Aorta (tissue), 5 donors: ENCODE data around the gene CST9L. TPM values are rescaled to one million over a fixed set of nuclear protein-coding genes. Genes with fewer than 3 reads are reported as not detected.

Experiments
- ATAC-seq: fragments of 200-7000 bp; cut with Tn5 transposase; one replicate; pipeline ENCODE4 v1.9.1; 2022; ENCODE audit warnings: moderate library complexity; ENCODE audit not compliant: low FRiP score
- DNase-seq, 2 donors: peaks; one replicate each; pipeline ENCODE4 v3.0.0-alpha.2; 2020
- H3K27ac ChIP-seq, 2 donors: one replicate each; pipeline ENCODE4 v1.5.1; 2013; ENCODE audit warnings: low read length in 2 of 2, mild to moderate bottlenecking in 2 of 2, moderate library complexity in 2 of 2, control low read depth in 1 of 2, inconsistent platforms in 1 of 2, low read depth in 1 of 2
- H3K27me3 ChIP-seq, 2 donors: one replicate each; pipeline ENCODE4 v1.6.1; 2013; ENCODE audit warnings: control low read depth in 1 of 2, low read length in 1 of 2, mild to moderate bottlenecking in 1 of 2, moderate library complexity in 1 of 2; ENCODE audit not compliant: insufficient read depth in 2 of 2, control insufficient read depth in 1 of 2
- H3K36me3 ChIP-seq, 2 donors: one replicate each; pipeline ENCODE4 v1.6.1; 2013; ENCODE audit warnings: control low read depth in 1 of 2, low read length in 1 of 2, mild to moderate bottlenecking in 1 of 2; ENCODE audit not compliant: insufficient read depth in 2 of 2, control insufficient read depth in 1 of 2
- H3K4me1 ChIP-seq, 2 donors: one replicate each; pipeline ENCODE4 v1.6.1; 2013; ENCODE audit warnings: low read length in 2 of 2, control low read depth in 1 of 2, mild to moderate bottlenecking in 1 of 2, moderate library complexity in 1 of 2; ENCODE audit not compliant: insufficient read depth in 2 of 2, control insufficient read depth in 1 of 2
- H3K4me3 ChIP-seq, 2 donors: one replicate each; pipeline ENCODE4 v1.5.1; 2013; ENCODE audit warnings: low read length in 2 of 2, control low read depth in 1 of 2, mild to moderate bottlenecking in 1 of 2
- H3K9me3 ChIP-seq: one replicate; pipeline ENCODE4 v1.6.1; 2013; ENCODE audit warnings: mild to moderate bottlenecking, low read length; ENCODE audit not compliant: control insufficient read depth
- WGBS, 2 donors: extraction: QIAGEN DNeasy Blood & Tissue Kit; methylation state at CpG; one replicate each; pipeline ENCODE4 v1.1.7; 2013; 5-methylcytosine and 5-hydroxymethylcytosine counted together
- intact Hi-C, 2 donors: fragments of 100-400 bp; cut with DNase I; formaldehyde crosslinking; loops; one replicate each; pipeline versions ENCODE4 v1.14.2 to v1.15.0; 2022
- polyA plus RNA-seq, 2 donors: library from polyadenylated mRNA; stranded (reverse); fragments of 200-250 nt; gene quantifications; one replicate each; pipeline ENCODE4 v1.2.3, GENCODE V29; 2013
- total RNA-seq, 2 donors: library from RNA; stranded (reverse); fragmentation: NEBNext Ultra II Directional; extraction: Animal tissue kit (Norgen Biotek cat#: 25700); gene quantifications; one replicate each; pipeline ENCODE4 v1.2.1, GENCODE V29; 2021
- donor health status: healthy with polysubstance abuse.
- donor health status: Bipolar disorder and iron deficiency.
- donor health status: DM: no; HTN: no; CAD: no.
- donor health status: DM: no; HTN: no; CAD: no.
- donor health status: DM: yes; HTN: yes; CAD: no.

Gene CST9L
- total and polyA plus RNA-seq, 4 donors, result not detected

DNA sequence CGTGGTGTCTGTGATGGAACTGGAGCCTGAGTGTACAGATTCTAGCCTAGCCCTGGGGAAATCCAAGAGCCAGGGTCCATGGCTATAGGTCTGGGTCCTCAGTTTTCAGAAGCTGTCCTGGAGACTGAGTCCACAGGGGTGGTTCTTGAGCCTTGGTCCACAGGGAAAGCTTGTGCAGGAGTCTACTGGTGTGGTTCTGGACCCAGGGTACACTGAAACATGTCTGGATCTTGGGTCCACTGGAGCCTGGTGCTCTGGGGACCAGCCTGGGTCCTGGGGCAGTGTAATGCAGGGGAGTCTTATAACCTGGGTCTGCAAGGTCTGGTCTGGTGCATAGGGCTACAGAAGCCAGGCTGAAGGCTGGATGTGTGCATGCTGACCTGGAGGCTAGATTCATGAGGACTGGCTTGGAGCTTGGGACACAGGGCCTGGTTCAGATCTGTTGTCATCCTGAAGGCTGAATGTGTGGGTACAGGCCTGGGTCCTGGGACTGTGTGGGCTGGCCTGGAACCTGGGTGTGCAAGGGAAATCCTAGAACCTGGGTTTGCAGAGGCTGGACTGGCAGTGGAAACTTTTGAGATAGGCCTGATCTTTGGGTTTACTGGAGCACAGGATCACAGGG is 5.5 kb downstream of the CST9L start:
- H3K4me3 ChIP-seq, result no peak overlapping the region
- intact Hi-C loops, result no loop called here
- H3K4me1 ChIP-seq, result no peaks in the 10 kb centered on the region
- WGBS, 2 donors, result 57 to 69% methylated on average over 1 of the region's 1 CpG
- no peaks in the 10 kb centered on the region for H3K27me3 ChIP-seq
- peaks cover 11% of the 10 kb centered on the region for H3K9me3 ChIP-seq
- DNase-seq (peak in 1 of 2 donors; percentile 28), ATAC-seq (no peak)
- H3K27ac ChIP-seq, result no peak overlapping the region
- H3K36me3 ChIP-seq, result no peaks in the 10 kb centered on the region

DNA sequence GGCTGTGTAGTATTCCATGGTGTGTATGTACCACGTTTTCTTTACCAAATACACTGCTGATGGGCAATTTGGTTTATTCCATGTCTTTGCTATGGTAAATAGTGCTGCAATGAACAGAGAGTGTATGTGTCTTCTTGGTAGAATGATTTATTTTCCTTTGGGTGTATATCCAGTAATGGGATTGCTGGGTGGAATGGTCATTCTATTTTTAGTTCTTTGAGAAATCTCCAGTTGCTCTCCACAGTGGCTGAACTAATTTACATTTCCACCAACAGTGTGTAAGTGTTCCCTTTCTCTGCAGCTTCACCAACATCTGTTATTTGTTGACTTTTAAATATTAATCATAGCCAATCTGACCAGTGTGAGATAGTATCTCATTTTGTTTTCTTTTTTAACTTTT is 13.9 kb downstream of the CST9L start:
- H3K36me3 ChIP-seq, result no peaks in the 10 kb centered on the region
- peaks cover 2% of the 10 kb centered on the region for H3K9me3 ChIP-seq
- no peak overlapping the region for H3K4me3 ChIP-seq
- intact Hi-C loops, result no loop called here
- 31 to 44% methylated on average over 1 of the region's 1 CpG for WGBS, 2 donors
- DNase-seq (no peak), ATAC-seq (no peak)
- no peaks in the 10 kb centered on the region for H3K4me1 ChIP-seq
- H3K27ac ChIP-seq, result no peak overlapping the region
- H3K27me3 ChIP-seq, result no peaks in the 10 kb centered on the region

- Histone ChIP-seq H3K9me3 (peaks cover 2% of the 10 kb centered on the region), H3K27ac (no peak overlapping the region), H3K27me3 (no peaks in the 10 kb centered on the region), H3K4me3 (no peak overlapping the region), H3K4me1 (no peaks in the 10 kb centered on the region), H3K36me3 (no peaks in the 10 kb centered on the region)
- DNase-seq, result no peak
- no peak for ATAC-seq
- intact Hi-C loops, result no loop called here
Observed at GRCh38 chr20:23551786-23552185, 16.5 kb downstream of the CST9L start.

DNA sequence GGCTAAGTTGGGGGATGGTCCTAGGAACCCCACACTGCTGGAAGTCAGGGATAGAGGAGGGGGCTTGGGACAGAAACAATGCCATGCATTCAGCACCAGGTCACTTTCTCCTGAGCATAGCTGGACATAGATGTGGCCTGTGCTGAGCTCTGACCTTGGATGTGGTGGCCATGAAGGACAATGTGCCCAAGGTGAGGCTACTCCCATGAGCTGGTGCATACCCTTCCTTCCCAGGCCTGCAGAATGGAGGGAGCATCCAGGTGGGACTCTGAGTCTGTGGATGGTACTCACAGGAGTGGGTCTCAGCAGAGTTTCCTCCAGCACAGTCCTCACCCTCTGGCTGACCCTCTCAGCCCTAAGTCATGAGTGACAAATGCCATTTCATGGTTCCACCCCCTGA is 16.9 kb downstream of the CST9L start:
- DNase-seq (no peak), ATAC-seq (no peak)
- Histone ChIP-seq H3K9me3 (peaks cover 2% of the 10 kb centered on the region), H3K4me3 (no peak overlapping the region), H3K27ac (no peak overlapping the region), H3K36me3 (no peaks in the 10 kb centered on the region), H3K27me3 (no peaks in the 10 kb centered on the region), H3K4me1 (no peaks in the 10 kb centered on the region)
- intact Hi-C loops, result no loop called here

DNA sequence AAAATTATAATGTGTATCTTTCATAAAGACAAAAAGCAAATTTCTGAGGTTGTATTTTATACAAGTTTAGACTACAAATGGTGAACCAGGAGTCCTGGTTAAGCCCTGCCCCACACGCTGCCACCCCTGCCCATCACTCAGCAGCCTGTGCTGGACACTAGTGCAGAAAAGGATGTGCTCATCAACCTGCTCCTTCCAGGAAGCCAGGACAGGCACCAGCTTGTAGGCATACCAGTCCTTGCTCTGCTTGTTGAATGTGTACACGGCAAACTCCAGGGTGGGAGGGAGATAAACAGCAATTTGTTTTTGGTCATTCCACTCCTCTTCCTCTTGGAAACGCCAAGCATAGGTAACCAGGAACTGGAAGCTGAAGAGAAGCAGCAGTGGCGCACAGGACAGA is 18.1 kb downstream of the CST9L start:
- Histone ChIP-seq H3K9me3 (peaks cover 2% of the 10 kb centered on the region), H3K4me1 (no peaks in the 10 kb centered on the region), H3K36me3 (no peaks in the 10 kb centered on the region), H3K27me3 (no peaks in the 10 kb centered on the region), H3K4me3 (no peak overlapping the region), H3K27ac (no peak overlapping the region)
- ATAC-seq (no peak), DNase-seq (no peak)
- WGBS, 2 donors, result 77% methylated on average over 3 to 4 of the region's 4 CpGs
- intact Hi-C loops, result no loop called here

DNA sequence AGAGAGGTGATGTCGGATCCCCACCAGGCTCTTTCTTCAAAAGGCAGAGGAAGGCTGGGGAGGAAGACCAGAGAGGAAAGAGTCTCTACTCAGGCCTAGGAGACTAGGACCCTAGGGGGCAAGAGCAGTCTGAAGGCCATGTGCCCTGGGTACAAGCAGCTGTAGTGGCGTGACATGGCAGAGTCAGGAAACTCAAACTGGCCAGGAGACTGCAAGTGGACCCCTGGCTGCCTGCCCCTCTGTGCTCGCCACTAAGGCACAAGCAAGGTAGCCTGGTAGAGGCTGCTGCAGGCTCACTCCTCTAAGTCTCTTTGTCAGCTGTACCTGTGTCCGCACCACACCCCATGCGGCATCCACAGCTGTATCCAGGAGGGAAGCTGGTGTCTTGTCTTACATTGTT is 19.9 kb downstream of the CST9L start:
- H3K4me1 ChIP-seq, result no peaks in the 10 kb centered on the region
- H3K27me3 ChIP-seq, result no peaks in the 10 kb centered on the region
- no peak for ATAC-seq
- intact Hi-C loops, result no loop called here
- 64 to 69% methylated on average over 5 of the region's 5 CpGs for WGBS, 2 donors
- peaks cover 2% of the 10 kb centered on the region for H3K9me3 ChIP-seq
- H3K27ac ChIP-seq, result no peak overlapping the region
- H3K36me3 ChIP-seq, result no peaks in the 10 kb centered on the region
- no peak overlapping the region for H3K4me3 ChIP-seq
- no peak for DNase-seq

DNA sequence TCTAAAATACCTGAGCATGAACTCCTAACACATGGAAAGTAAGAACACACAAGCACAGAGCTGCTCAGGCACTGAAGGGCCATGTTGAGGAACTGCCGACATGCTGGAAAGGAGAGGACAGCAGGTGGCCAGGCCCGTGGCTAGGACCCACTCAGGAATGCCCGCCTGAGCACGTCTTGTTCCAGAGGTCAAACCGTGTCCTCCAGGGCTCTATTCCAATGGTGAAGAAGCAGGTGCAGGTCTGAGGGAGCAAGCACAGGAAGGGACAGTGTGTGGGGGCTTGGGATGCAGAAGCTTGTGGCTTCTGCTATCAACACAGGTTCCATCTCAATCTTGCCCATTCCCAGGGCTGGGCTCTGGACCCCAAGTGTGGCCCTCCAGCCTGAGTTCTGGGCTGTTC is 20.7 kb downstream of the CST9L start:
- Histone ChIP-seq H3K9me3 (peaks cover 2% of the 10 kb centered on the region), H3K4me3 (no peak overlapping the region), H3K27ac (no peak overlapping the region), H3K4me1 (no peaks in the 10 kb centered on the region), H3K27me3 (no peaks in the 10 kb centered on the region), H3K36me3 (no peaks in the 10 kb centered on the region)
- no peak for DNase-seq
- WGBS, 2 donors, result 77 to 78% methylated on average over 5 of the region's 5 CpGs
- no peak for ATAC-seq
- intact Hi-C loops, result no loop called here

DNA sequence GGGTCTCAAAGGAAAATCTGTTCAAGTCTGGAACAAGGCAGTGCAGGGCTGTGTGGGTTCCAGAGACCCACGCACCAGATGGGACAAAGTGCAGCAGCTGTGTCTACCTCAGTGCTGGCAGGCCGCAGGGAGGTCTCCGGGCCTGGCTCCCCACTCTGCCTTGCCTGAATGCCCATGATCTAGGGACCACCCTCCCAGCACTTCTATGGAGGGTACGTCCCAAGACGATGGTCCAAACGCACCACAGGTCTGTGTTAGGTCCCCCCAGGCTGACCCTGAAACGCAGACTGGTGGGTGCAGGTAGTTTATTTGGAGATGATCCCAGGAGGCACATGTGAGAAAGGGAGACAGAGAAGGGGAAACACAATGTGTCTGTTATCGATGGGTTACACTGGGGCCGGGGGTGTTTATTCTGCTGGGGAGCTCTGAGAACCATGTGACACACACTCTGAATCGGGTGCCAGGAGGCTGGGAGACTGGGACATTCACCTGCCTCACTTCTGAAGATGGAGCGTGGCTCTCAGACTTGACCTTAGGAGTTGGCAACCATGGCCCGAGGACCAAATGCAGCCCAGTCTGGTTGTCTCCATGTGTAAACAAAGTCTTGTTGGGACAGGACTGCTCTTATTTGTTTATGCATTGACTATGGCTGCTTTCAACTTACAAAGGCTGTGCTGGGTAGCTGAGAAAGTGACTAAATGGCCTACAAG is 21.7 kb downstream of the CST9L start:
- DNase-seq, result no peak
- H3K9me3 ChIP-seq, result peaks cover 2% of the 10 kb centered on the region
- no peaks in the 10 kb centered on the region for H3K36me3 ChIP-seq
- H3K27me3 ChIP-seq, result no peaks in the 10 kb centered on the region
- H3K4me3 ChIP-seq, result no peak overlapping the region
- intact Hi-C loops, result no loop called here
- H3K4me1 ChIP-seq, result no peaks in the 10 kb centered on the region
- no peak for ATAC-seq
- no peak overlapping the region for H3K27ac ChIP-seq
- WGBS, 2 donors, result 80 to 81% methylated on average over 11 to 12 of the region's 12 CpGs

GRCh38 chr20:23544133-23544532 is 24.2 kb downstream of the CST9L start:
- no peak overlapping the region for H3K27ac ChIP-seq

More at GRCh38 chr20:23544133-23544532, 24.2 kb downstream of the CST9L start:
- Histone ChIP-seq H3K36me3 (no peaks in the 10 kb centered on the region), H3K27me3 (no peaks in the 10 kb centered on the region), H3K4me3 (no peak overlapping the region), H3K4me1 (no peaks in the 10 kb centered on the region), H3K9me3 (peaks cover 3% of the 10 kb centered on the region)
- no peak for DNase-seq
- ATAC-seq, result no peak
- intact Hi-C loops, result no loop called here
- WGBS, 2 donors, result 84 to 92% methylated on average over 6 of the region's 6 CpGs
